ENCODE data around the gene S100A5.

Gene S100A5

DNA sequence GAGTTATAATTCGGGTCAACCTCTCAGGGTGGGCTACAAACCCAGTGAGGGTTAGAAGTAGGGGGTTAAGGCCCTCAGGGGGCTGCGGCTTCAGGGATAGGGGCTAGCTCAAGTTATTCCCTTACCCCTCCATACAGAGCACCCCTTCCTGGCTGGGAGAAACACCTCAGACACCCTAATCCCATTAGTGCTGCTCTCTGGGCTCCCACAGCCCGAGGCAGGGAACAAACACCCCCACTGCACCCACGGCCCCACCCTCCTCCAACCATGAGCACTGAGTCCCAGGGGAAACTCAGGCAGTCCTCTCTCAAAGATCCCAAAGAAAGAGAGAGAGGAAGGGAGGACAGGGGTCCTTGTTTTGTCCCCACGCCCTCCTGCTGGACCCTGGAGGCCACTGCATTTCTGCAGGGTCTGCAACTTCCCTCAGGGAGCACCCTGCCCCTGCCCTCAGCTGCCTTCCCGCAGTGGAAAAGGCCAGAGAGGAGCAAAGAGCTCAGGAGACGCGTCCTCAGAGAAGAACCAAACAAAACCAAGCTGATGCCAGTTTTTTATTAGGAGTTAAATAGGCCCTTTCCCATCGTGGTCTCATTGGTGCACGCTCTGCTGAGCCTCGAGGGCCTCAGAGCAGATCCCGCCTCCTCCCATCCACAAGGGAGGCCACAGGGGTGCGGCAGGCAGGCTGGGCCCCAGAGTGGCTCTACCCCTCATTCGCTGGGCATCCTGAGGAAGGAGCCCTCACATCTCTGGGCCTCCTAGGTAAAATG, 6.2 kb upstream of the S100A5 start:
- DNase-seq: no peak

DNA sequence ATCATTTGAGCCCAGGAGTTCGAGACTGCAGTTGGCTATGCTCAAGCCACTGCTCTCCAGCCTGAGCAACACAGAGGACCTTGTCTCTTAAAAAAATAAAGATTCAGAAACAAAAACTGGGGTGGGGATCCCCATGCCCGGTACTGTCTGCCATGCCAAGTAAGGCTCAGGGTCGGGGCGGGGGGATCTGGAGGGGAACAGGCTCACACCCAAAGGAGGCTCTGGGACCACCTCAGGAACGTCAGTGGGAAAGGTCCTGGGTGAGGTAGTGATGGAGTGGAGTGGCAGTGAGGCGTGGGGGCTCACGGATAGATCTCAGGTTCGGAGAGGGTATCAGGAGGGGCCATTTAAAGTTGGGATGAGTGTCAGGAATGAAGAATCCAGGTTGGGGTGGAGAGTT, 5.6 kb upstream of the S100A5 start:
- DNase-seq: no peak

DNA sequence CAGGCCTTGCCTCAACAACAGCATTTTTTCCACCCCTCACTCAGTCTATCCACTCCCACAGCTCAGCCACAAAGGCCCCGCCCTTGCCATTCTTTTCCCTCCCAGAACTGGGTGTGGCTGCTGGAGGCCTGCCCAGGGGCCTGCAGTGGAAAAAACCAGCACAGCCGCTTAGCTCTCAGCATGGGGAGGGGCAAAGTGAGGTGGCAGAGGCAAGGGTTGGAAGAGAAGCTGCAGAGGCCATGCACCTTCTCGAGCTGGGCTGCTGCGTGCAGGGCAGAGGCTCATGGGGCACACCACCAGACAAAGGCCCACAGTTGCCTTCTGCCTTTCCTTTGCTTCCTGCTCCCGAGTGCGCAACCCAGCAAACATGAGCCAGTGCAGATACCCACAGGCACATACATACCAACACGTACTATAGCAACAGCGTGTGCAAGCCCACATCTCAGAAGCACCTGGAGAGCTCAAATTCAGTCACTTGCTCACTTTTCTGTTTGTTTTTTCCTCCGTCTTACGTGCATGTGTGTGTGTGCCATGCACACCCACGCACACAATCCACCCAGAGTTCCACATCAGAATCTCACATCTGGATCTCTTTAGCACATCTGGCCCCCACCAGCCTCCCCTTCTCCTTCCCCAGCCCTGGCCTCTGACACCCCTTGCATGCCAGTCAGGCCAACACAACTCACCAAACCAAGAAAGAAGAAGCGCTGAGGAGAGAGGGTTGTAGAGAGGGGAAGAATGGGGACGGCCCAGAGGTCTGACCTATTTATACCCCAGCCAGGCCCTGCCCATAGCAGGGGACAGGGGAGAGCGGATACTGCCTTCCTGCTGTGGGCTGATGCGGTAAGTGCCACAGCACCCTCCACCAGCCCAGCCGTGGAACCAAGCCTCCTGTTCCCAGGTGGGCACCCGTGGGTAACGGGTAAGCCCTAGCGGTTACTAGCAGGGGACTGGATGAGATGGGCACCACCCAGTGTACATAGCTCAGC, 4.6 kb upstream of the S100A5 start, which contains the start of gene S100A4:
Gene S100A4 (minus strand): TSS at position 740 of the 989 bp plus-strand sequence. CDS start 1,012 bp downstream, outside the sequence.
- peak; percentile 67 to 90 (median 85) for DNase-seq

DNA sequence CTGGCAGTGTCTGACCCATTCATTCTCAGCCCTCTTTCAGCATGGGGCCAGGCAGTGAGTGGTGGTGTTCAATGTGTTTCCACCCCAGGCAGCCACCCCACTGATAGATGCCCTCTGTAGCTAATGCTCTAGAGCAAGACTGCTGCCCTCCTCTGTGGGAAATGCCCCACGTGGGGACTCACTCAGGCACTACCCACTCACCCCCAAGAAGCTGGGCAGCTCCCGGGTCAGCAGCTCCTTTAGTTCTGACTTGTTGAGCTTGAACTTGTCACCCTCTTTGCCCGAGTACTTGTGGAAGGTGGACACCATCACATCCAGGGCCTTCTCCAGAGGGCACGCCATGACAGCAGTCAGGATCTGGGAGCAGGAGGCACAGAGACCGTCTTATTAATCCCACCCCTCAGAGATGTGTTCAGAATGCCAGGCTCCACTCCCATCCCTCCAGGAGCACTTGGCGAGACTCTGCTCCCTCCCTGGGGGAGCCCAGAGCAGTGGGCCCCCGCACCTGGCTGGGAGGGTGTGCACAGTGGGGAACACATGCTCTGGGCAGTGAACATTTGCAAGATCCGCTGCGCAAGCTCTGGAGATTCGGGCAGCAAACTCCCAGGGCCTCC, 3.8 kb upstream of the S100A5 start:
- peak in 1 of 6 experiments; percentile 26 for DNase-seq

DNA sequence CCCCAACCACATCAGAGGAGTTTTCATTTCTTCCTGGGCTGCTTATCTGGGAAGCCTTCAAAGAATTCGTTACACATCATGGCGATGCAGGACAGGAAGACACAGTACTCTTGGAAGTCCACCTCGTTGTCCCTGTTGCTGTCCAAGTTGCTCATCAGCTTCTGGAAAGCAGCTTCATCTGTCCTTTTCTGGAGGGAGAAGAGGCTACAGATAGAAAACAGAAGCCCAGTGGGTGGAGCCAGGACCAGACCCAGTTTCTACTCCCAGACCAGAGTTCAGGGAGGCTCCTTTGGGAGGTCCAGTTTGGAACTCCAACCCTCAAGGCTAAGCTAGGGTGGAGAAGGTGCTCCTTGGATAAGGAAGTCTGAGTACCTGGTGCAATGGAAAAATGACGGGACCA, 3.0 kb upstream of the S100A5 start:
- DNase-seq: no peak

DNA sequence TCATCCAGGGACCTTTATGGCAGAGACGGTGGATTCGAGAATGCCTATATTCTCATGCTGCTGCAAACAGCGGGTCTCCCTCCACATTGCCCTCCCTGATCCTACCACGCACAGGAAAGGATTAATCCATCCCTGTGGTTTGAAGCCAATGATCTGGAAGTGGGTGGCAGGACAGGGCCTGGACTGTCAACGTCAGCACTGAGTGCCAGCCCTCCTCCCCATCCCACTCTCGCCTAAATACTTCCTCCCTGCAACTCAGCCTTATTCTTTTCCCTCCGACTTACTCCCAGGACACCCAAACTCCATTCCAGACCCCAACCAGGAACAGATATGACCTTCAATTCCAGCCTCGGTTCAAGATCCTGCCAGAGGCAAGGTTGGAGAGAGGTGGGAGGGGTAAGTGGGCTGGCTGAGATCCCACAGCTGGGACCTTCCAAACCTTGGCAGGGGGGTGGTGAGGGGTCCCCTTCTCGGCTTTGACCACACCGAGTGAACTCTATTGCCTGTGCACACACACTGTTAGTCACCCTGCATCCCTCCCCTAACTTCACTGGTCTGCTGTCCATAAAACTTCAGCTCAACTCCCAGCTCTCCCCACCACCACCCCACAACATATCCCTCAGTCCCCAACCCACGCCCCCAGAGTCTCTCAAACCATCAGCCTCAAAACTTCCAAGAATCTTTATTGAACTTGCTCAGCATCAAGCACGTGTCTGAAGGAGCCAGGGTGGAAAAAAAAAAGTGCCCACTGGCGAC, 2.4 kb upstream of the S100A5 start:
- no peak for DNase-seq

DNA sequence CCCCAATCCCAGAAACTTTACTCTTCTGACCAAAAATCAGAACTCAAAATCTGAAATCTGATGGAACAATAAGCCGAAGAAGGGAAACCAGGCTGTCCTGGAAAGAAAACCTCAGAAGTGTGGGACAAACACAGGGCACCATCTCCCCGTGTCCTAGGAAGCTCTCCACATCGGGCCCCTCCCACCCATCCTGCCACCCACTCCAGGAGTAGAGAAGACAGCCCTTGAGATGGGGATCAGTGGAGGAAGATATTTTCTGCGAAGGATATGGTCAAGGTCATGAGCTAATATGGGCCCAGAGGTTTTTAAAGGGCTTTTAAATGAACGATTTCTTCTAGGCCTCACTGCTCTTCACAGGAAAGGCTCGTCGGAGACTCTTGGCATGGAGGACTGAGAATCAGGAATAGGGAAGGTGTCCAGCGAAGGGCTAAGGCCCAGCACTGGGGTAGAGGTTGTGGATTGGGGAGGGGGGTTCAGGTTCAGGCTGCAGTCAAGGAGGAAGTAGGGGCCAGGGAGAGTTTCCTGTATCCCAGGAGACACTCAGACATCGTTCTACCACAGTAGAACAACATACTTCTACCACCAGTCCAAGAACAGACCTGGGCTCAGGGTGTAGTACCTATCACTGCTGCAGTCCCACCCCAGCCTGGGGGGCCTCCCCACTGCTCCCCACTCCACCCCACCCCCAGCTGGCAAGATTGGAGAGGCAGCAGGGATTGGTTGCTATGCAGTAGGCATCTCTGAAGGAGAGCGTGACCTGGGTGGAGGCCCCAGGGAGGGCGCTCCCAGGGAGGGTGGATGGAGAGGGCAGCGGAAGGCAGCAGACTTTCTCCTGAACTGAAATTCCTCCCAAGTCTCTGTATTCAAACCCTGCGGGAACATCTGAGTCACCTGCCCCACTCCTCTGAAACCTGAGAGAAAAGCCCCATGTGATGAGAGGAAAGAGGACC, 1.2 kb upstream of the S100A5 start:
- no peak for DNase-seq

DNA sequence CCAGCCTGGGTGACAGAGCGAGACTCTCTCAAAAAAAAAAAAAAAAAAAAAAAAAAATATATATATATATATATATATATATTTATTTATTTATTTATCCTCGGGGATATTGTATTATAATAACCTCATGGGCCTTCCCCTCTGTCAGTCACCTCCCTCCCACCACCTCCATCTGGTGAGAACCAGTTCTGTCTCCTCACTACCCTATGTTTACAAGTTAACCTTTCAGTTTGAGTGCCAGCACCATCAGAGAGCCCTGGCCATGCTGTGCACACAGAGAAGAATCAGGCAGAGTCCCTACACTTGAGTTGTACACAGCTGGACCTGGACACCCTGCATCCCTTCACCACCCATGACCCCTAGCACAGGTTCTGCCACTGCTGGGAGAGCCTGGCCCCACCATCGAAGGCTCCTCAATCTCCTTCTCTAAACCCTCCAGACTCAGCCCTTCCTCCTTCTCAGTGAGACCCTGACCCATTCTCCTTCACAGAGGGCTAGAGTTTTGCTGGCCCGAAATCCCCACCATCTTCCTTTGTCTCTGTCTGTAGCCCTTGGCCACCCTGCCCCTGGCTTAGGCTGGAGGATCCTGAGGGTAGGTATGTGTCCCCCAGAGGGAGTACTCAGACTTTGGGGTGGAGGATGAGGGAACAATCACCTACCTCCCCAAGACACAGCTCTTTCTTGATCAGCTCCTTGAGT, 1.2 kb downstream of the S100A5 start:
- no peak for DNase-seq

DNA sequence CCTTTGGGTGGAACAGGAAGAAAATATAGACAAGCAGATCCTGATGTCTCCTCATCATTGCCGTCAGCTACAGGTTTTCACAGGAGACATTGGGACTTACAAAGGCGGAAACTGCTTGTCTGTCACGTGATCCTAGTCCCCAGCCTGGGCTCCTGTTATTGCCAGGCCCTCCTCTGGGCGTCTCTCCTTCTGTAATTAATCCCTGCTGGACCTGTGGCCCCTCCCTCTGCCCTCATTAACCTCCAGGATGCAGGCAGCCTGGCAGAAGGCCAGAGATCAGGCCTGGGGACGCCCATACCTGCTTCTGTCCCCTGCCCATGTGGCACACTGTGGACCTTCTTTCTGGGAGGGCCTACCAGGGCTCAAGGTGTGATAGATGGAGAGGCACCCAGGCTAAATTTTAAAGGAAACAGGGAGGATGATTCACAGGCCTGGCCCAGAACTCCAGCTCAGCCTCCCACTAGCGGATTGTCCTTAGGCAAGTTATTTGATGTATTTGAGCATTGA, 2.4 kb downstream of the S100A5 start:
- DNase-seq: no peak

DNA sequence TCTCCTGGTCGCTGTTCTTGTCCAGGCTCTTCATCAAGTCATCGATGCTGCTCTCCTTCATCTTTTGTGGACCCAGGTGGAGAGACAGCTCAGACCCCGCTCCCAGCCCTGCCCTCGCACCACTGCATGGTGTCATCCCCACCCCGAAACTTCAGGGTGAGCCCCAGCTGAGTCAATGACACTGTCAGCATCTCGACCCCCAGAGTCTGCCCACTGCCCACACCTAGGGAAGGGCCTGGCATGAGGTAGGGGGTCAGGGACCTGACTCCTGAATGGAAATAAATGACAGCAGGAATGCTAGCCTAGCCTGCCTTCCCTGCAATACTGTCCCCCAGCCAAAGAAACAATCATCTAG, 3.4 kb downstream of the S100A5 start:
- no peak for DNase-seq

DNA sequence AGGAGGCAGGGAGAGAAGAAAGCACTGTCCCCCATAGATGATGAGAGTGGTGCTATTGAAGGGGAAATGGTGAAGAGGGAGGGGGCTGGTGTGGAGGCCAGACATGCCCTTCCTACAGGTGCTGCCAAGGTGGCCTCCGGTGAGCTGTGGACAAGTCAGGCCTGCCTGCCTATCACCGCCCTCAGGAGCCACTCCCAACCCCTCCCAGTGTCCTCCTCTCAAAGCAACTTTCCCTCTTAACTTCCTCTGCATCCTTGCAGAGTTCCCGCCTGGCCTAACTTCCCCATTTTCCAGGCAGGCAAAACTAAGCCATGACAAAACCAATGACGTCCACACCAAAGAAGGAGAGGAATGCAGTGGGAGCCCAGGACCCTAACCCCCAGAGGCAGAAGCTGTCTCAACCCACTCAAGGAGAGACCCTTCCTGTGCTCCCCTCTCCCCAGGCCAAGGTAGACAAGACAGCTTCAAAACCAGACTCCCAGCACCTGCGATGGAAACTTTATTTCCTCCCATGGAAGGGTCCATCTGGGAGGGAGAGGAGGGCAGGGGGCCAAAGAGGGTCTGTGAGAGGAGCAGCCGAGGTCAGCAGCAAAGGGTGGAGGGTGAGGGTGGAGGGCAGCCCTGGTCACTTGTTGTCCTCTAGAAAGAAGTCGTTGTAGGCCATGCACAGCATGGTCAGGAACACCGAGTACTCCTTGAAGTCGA, 3.9 kb downstream of the S100A5 start:
- DNase-seq: no peak

DNA sequence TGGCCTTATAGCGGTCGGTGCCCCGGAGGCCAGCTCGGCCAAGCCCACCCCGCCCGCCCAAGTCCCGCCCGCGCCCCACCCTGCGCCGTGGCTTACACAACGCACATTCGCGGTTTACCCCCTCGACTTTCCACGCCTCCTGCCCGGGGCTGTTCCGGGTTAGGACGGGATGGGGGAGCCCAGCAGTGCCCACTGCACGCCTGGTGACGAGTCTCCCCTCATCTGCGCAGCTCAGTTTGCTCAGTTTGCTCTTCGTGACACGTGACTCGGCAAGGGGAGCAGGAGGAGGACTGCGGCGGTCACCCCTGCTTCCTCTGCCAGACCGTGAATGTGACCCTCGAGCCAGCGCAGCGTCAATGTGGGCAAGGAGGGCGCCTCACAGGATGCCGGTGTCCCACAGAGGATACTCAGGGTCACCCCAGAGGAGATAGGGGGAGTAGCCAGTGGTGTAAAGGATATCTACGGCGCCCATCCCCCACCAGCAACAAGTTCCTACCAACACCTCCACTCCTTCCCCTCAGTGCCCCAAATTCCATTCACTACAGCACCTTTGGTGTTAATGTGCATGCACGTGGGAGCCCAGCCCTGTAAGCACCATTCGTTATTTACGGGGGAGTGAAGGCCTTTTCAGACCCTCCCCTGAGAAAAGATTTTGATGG, 4.6 kb downstream of the S100A5 start:
- peak; percentile 66 to 78 (median 73) for DNase-seq

DNA sequence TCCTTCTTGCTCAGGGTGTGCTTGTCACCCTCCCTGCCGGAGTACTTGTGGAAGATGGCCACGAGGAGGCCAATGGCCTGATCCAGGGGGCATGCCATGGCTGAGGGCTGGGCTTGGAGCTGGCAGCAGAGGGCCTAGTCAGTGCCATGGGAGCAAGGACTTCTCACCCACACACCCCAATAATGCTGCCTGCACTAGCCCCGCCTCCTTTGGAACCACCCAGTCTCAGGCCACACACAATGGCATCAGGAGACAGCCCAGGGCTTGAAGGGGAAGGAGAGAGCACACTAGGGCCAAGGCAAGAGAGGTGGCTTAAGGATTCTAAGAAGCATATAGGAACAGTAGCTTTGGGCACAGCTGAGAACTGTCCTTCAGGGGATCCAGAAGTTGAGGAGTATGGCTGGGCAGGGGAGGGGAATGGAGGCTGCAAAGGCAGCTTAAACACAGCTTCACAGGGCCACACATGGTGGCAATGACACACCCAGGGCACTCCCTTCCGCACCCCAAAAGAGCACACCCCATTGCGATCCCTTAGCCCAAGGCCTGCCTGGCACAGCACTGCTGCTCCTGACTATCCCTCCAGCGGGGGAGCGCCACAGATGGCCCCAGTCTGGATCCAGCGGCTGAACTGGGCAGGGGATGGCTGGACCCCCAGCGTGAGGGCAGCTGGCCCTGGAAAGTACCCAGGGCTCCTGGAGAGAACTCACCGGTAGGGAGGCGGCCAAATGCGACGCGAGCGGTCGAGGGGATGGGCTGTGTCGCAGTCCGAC, 5.3 kb downstream of the S100A5 start, which contains the start of gene S100A6:
Gene S100A6 (minus strand): TSS at position 750 of the 770 bp plus-strand sequence. CDS start 652 bp downstream, at position 98.
- DNase-seq: peak in 4 of 6 experiments; percentile 31 to 72 (median 48)

DNA sequence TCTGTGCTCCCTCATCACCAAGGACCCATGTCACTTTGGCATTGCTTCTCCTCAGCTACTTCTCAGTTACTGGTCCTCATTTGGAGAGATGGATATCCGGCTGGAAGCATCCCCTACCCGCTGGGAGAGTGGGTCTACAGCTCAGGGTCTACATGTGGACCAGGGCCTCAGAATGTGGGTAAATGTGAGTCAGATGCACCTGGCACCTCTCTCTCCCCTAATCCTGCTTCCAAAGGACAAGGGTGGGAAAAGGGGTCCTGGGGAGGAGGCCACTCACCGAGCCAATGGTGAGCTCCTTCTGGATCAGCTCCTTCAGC, 5.9 kb downstream of the S100A5 start:
- DNase-seq: no peak

DNA sequence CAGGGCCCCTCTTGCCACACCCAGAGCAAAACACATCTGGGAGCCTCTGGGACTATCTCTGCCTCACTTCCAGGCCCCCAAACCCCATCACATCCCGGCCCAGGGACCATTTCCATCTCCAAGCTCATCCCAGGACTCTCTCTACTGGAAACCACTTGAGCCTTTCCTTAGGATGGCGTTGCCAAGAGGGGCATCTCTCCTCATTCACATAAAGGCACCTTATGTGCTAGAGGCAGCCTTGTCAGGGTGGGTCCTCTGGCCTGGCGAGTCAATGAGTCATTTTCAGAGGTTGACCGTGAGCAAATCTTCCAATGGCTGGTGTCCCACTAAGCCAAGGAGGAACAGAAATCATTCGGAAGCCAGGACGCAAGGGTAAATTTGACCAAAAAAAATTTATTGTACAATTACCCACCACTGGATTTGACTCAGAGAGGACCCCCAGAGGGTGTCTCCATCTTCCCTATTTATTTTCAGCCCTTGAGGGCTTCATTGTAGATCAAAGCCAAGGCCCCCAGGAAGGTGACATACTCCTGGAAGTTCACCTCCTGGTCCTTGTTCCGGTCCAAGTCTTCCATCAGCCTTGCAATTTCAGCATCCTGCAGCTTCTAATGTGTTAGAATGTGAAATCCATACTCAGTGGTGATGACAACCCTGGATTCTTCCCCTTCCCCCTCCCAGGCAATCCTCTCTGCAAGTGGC, 6.4 kb downstream of the S100A5 start:
- DNase-seq: no peak

DNA sequence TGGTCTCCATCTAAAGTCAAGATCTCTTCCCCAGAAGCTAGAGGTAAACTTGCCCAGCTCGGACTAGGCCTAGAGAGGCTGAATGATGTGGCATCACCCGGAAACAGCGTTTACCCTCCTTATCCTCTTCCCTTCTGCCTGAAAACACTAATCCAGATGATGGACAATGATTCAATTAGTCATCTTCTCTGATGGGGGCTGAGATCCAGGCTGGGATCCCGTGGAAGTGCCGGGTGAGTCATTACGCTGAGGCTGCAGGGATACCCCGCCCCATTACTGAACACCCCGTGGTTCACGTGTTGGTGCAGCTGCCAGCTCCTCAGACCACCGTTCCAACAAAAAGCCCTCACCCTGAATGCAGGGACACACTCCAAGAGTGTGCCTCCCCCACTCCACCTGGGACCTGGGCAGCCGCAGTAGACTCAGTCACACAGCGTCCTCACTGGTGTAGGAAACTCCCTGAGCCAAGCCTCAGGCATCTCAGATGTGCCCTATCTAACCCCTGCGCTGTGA, 7.0 kb downstream of the S100A5 start:
- no peak for DNase-seq

DNA sequence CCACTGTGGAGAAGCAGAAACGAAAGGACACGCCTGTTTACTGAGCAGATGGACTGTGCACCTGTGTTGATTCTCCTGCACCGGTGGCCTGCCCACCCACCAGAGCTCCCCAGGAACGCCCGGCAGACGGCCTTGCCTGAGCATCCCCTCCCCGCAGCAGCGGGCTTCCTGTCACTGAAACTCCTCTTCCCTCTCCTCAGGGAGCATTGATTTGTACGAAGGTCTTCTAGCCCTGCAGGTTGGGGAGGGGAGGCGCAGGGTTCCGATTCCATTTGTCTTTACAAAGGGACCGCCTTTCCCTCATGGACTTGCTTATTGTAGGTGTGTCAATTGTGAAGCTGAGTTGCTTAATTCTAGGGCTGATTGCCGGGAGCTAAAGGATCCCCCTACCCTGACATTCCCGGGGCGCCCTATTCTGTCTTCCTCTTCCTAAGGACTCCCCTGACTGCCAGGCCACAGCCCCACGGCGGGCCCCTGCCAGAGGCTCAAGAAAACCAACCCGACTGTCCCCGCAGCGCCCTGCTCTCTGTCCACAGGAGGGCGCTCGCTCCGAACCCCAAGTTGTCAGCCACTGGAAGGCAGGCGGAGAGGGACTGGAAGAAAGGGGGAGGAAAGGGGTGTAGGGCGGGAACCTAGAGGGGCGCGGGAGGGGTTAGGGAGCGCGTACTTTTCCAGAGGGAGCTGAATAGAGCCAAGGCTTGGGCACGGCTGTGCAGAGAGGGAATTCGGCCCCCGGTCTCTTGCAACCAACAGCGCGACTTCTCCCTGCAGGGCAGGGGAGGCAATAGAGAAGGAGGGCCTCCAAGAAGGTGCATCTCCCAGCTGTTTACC, 7.8 kb downstream of the S100A5 start:
- DNase-seq: peak; percentile 59 to 80 (median 70)
